GM12878 (cell line): ENCODE data around the gene VSX1. TPM values are rescaled to one million over a fixed set of nuclear protein-coding genes. Genes with fewer than 3 reads are reported as not detected.
A peak's percentile ranks its signal among the peaks of the same experiment; 100 is the strongest.

Experiments used
- ATF3 ChIP-seq: IDR thresholded peaks from 2 replicates; pipeline ENCODE4 v1.6.1; 2011; ENCODE audit warnings: low read depth, mild to moderate bottlenecking, low read length, moderate library complexity, borderline replicate concordance; ENCODE audit errors: extremely low read depth
- FOXM1 ChIP-seq: IDR thresholded peaks from 2 replicates; pipeline ENCODE4 v1.6.1; 2012; ENCODE audit warnings: low read depth, mild to moderate bottlenecking, inconsistent platforms, low read length, moderate library complexity
- HSF1 ChIP-seq: fragments of 150-350 bp; IDR thresholded peaks from 2 replicates; pipeline ENCODE4 v1.6.1; 2014; ENCODE audit warnings: mild to moderate bottlenecking, low read depth, low read length
- IKZF1 ChIP-seq: fragments of 450-650 bp; conservative IDR thresholded peaks from 2 replicates; pipeline ENCODE4 v1.6.1; 2017; ENCODE audit warnings: antibody characterized with exemption, mild to moderate bottlenecking
- JUNB ChIP-seq: IDR thresholded peaks from 2 replicates; pipeline ENCODE4 v1.6.1; 2016; ENCODE audit warnings: antibody characterized with exemption, mild to moderate bottlenecking
- NKRF ChIP-seq: fragments of 450-650 bp; conservative IDR thresholded peaks from 2 replicates; pipeline ENCODE4 v1.6.1; 2017; ENCODE audit warnings: mild to moderate bottlenecking, moderate library complexity
- PKNOX1 ChIP-seq: fragments of 450-650 bp; IDR thresholded peaks from 2 replicates; pipeline ENCODE4 v1.6.1; 2016; ENCODE audit warnings: mild to moderate bottlenecking
- RAD21 ChIP-seq: IDR thresholded peaks from 2 replicates; pipeline ENCODE4 v1.6.1; 2011; ENCODE audit warnings: mild to moderate bottlenecking, low read depth, low read length, moderate library complexity; ENCODE audit not compliant: insufficient read depth
- RB1 ChIP-seq: fragments of 450-650 bp; formaldehyde crosslinking; IDR thresholded peaks from 2 replicates; pipeline ENCODE4 v1.6.1; 2017; ENCODE audit warnings: mild to moderate bottlenecking, borderline replicate concordance
- RELB ChIP-seq: fragments of 450-650 bp; IDR thresholded peaks from 2 replicates; pipeline ENCODE4 v1.6.1; 2017; ENCODE audit warnings: low read depth, mild to moderate bottlenecking, moderate library complexity
- SKIL ChIP-seq: fragments of 450-650 bp; IDR thresholded peaks from 2 replicates; pipeline ENCODE4 v1.6.1; 2017; ENCODE audit warnings: mild to moderate bottlenecking, low read depth, inconsistent platforms; ENCODE audit not compliant: poor library complexity, severe bottlenecking
- TAF1 ChIP-seq: IDR thresholded peaks from 2 replicates; pipeline ENCODE4 v1.6.1; 2011; ENCODE audit warnings: mild to moderate bottlenecking, low read depth, low read length, borderline replicate concordance
- TARDBP ChIP-seq: IDR thresholded peaks from 2 replicates; pipeline ENCODE4 v1.6.1; 2016; ENCODE audit warnings: borderline replicate concordance
- ZBTB4 ChIP-seq: fragments of 450-650 bp; formaldehyde crosslinking; IDR thresholded peaks from 2 replicates; pipeline ENCODE4 v1.4.0; 2022; ENCODE audit warnings: mild to moderate bottlenecking, moderate library complexity
- ZNF384 ChIP-seq: IDR thresholded peaks from 2 replicates; pipeline ENCODE4 v1.6.1; 2012; ENCODE audit warnings: low read depth, mild to moderate bottlenecking, low read length, improper control_type of control experiment, borderline replicate concordance
- ZSCAN29 ChIP-seq: fragments of 450-650 bp; IDR thresholded peaks from 2 replicates; pipeline ENCODE4 v1.6.1; 2017; ENCODE audit warnings: mild to moderate bottlenecking, moderate library complexity
- polyA plus RNA-seq, 11 experiments: library from polyadenylated mRNA; depleted of rRNA in 4 of 11; unstranded in 6 of 11; stranded (reverse) in 5 of 11; fragments of >200 nt; fragmentation: Nextera tagmentation in 4 of 11; fragmentation: Illumina TruSeq in 1 of 11; extraction: Ambion mirVana in 4 of 11; extraction: Trizol in 1 of 11; gene quantifications; 1 replicate in 1 of 11; 2 replicates in 10 of 11; pipeline versions ENCODE4 v1.2.1 to v1.2.3, GENCODE V29; 2011 to 2016; ENCODE audit warnings: inconsistent platforms in 2 of 11, missing spikeins in 2 of 11, low read depth in 1 of 11
- total RNA-seq, 4 experiments: library from RNA; depleted of rRNA in 3 of 4; stranded (reverse); fragments of >200 nt in 3 of 4; fragmentation: Illumina TruSeq in 1 of 4; extraction: Trizol in 1 of 4; gene quantifications; 2 replicates each; pipeline versions ENCODE4 v1.2.1 to v1.2.3, GENCODE V29; 2013 to 2021

Gene VSX1
- total and polyA plus RNA-seq, 10 of the 15 experiments (the other 5 are each of a cell fraction or from before 2014, with no cell fraction given) = 0.05 TPM; not detected in 9

GRCh38 chr20:25057234-25058050, 24.5 kb downstream of the VSX1 start (continued):
- TF ChIP-seq FOXM1 (no peak), RB1 (peak; percentile 31; the same call in 1 of the 2 replicates), TARDBP (no peak), TAF1 (no peak), ZBTB4 (no peak), ZSCAN29 (no peak), JUNB (no peak), PKNOX1 (no peak), IKZF1 (peak; percentile 94), NKRF (peak; percentile 71), RAD21 (no peak), RELB (peak; percentile 79), ATF3 (no peak), HSF1 (no peak), SKIL (no peak), ZNF384 (no peak)
